Transverse colon (tissue), 4 donors: ENCODE data around the gene SLC37A1.

Experiments used
- EP300 ChIP-seq: sonication (generic); formaldehyde crosslinking; IDR thresholded peaks from one replicate; pipeline ENCODE4 v1.6.1; 2017; ENCODE audit warnings: antibody characterized with exemption, low read depth
- POLR2A ChIP-seq: fragments of 450-650 bp; IDR thresholded peaks from one replicate; pipeline ENCODE4 v1.6.1; 2016; ENCODE audit warnings: antibody characterized with exemption, mild to moderate bottlenecking, moderate library complexity
- POLR2AphosphoS5 ChIP-seq, 3 donors: sonication (generic); formaldehyde crosslinking; IDR thresholded peaks; one replicate each; pipeline ENCODE4 v1.6.1; 2016; ENCODE audit warnings: antibody characterized with exemption in 3 of 3
- TF ChIP-seq, protein P1 (sequence below), 5 experiments: fragments of 200-600 bp in 3 of 5; fragments of 450-650 bp in 2 of 5; sonication (generic) in 3 of 5; IDR thresholded peaks; 1 replicate in 2 of 5; 2 replicates in 3 of 5; pipeline ENCODE4 v1.5.1; 2016 to 2017; ENCODE audit warnings: antibody characterized with exemption in 5 of 5, inconsistent platforms in 3 of 5, mild to moderate bottlenecking in 2 of 5, moderate library complexity in 1 of 5

DNA sequence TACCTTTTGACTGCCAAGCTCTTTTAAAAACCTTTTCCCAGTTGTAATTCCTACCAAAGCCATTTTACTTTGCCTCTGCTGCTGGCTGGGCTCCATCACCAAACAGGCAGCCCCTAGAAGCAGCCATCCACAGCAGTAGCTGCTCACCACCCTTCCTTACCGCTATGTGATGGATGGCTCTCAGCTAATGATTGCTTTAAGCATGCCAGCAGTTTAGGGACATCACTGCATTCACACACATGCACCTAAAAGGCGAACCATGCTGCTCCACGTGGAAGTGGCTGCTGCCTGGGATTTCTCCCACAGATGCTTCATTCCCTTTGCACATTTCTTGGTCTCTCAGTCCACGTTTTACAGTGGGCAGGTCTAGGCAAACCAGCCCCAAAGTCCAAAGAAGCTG, 93.5 kb downstream of the SLC37A1 start:
- TF ChIP-seq, protein P1, sequence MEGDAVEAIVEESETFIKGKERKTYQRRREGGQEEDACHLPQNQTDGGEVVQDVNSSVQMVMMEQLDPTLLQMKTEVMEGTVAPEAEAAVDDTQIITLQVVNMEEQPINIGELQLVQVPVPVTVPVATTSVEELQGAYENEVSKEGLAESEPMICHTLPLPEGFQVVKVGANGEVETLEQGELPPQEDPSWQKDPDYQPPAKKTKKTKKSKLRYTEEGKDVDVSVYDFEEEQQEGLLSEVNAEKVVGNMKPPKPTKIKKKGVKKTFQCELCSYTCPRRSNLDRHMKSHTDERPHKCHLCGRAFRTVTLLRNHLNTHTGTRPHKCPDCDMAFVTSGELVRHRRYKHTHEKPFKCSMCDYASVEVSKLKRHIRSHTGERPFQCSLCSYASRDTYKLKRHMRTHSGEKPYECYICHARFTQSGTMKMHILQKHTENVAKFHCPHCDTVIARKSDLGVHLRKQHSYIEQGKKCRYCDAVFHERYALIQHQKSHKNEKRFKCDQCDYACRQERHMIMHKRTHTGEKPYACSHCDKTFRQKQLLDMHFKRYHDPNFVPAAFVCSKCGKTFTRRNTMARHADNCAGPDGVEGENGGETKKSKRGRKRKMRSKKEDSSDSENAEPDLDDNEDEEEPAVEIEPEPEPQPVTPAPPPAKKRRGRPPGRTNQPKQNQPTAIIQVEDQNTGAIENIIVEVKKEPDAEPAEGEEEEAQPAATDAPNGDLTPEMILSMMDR (IDR thresholded peaks at IDR 0.05), result no peak
- no peak for TF ChIP-seq POLR2A
- TF ChIP-seq POLR2AphosphoS5 (IDR thresholded peaks at IDR 0.05), result no peak
- no peak for TF ChIP-seq EP300
